Measurements from ENCODE around the gene KIZ. TPM values are rescaled to one million over a fixed set of nuclear protein-coding genes. Genes with fewer than 3 reads are reported as not detected.

Gene KIZ
- total RNA-seq, 2 donors from 2014 or later, result 16.1 to 30.4 TPM

- DNase-seq (ENCODE audit: low spot score), result no peak
- Histone ChIP-seq H3K27ac (no peak overlapping the region), H3K4me1 (peaks cover 0 to 49% of the 10 kb centered on the region in 2 donors), H3K27me3 (peaks cover 38 to 84% of the 10 kb centered on the region in 2 donors), H3K9me3 (no peaks in the 10 kb centered on the region), H3K36me3 (no peaks in the 10 kb centered on the region), H3K4me3 (no peak overlapping the region)
- TF ChIP-seq CTCF (IDR thresholded peaks at IDR 0.05), result no peak
Measured at GRCh38 chr20:21103582-21104465, 22.1 kb upstream of the KIZ start.

GRCh38 chr20:21104466-21104761 lies 21.5 kb upstream of the KIZ start:
- no peaks in the 10 kb centered on the region for H3K36me3 ChIP-seq
- DNase-seq (ENCODE audit: low spot score), result no peak
- peaks cover 36 to 80% of the 10 kb centered on the region in 2 donors for H3K27me3 ChIP-seq
- H3K4me3 ChIP-seq, result no peak overlapping the region
- H3K27ac ChIP-seq, result no peak overlapping the region
- TF ChIP-seq CTCF (IDR thresholded peaks at IDR 0.05), result no peak
- H3K4me1 ChIP-seq, result peaks cover 0 to 49% of the 10 kb centered on the region in 2 donors
- no peaks in the 10 kb centered on the region for H3K9me3 ChIP-seq

- peaks cover 31 to 75% of the 10 kb centered on the region in 2 donors for H3K27me3 ChIP-seq
- no peak for TF ChIP-seq CTCF (IDR thresholded peaks at IDR 0.05)
- H3K36me3 ChIP-seq, result no peaks in the 10 kb centered on the region
- no peak overlapping the region for H3K27ac ChIP-seq
- H3K4me1 ChIP-seq, result peaks cover 0 to 45% of the 10 kb centered on the region in 2 donors
- H3K4me3 ChIP-seq, result no peak overlapping the region
- no peaks in the 10 kb centered on the region for H3K9me3 ChIP-seq
- DNase-seq (ENCODE audit: low spot score), result no peak
Measured at GRCh38 chr20:21104921-21105320, 21.0 kb upstream of the KIZ start.

- H3K9me3 ChIP-seq, result no peaks in the 10 kb centered on the region
- H3K27ac ChIP-seq, result no peak overlapping the region
- no peak for TF ChIP-seq CTCF (IDR thresholded peaks at IDR 0.05)
- no peaks in the 10 kb centered on the region for H3K36me3 ChIP-seq
- H3K4me1 ChIP-seq, result peaks cover 0 to 39% of the 10 kb centered on the region in 2 donors
- DNase-seq (ENCODE audit: low spot score), result no peak
- H3K27me3 ChIP-seq, result peaks cover 30 to 68% of the 10 kb centered on the region in 2 donors
- H3K4me3 ChIP-seq, result peak overlapping the region in 1 of 2 donors; percentile 23
Measured at GRCh38 chr20:21105429-21106170, 20.3 kb upstream of the KIZ start.

GRCh38 chr20:21106171-21107017 lies 19.5 kb upstream of the KIZ start, which contains the start of gene LINC00237:
Gene LINC00237, minus strand, starts transcription at chr20:21106358.
- DNase-seq (ENCODE audit: low spot score), result no peak
- TF ChIP-seq CTCF (IDR thresholded peaks at IDR 0.05), result no peak
- Histone ChIP-seq H3K27ac (no peak within 1 kb of the TSS), H3K4me3 (peak within 1 kb of the TSS in 1 of 2 donors; percentile 23), H3K9me3 (no peaks in the 10 kb centered on the region), H3K36me3 (no peaks in the 10 kb centered on the region), H3K4me1 (peaks cover 0 to 31% of the 10 kb centered on the region in 2 donors), H3K27me3 (peaks cover 30 to 60% of the 10 kb centered on the region in 2 donors)

Measured in right atrium auricular region (tissue), 2 donors.